ENCODE results near the gene BAZ1B.

BAZ1B gene

GRCh38 chr7:73397521-73398281 lies 124.4 kb downstream of the BAZ1B start:
- Histone ChIP-seq H3K9me3 (ENCODE audit: control insufficient read depth in 2 of 2, low read length in 2 of 2) (no peaks in the 10 kb centered on the region), H3K4me1 (ENCODE audit: control insufficient read depth, insufficient read depth, low read length) (peaks cover 7% of the 10 kb centered on the region), H3K27me3 (ENCODE audit: control insufficient read depth in 1 of 2, insufficient read depth in 2 of 2, low read length in 2 of 2) (no peaks in the 10 kb centered on the region), H3K27ac (ENCODE audit: low read length) (no peak overlapping the region), H3K9ac (ENCODE audit: low read length in 2 of 2) (peak overlapping the region in 1 of 2 donors; percentile 36), H3K36me3 (ENCODE audit: control insufficient read depth in 2 of 2, insufficient read depth in 2 of 2, low read length in 2 of 2) (no peaks in the 10 kb centered on the region), H3K4me3 (ENCODE audit: low read length in 2 of 2) (peak overlapping the region in 1 of 2 donors; percentile 54)

- Histone ChIP-seq H3K27ac (ENCODE audit: low read length) (no peak overlapping the region), H3K9ac (ENCODE audit: low read length in 2 of 2) (no peak overlapping the region)
Observed at GRCh38 chr7:73395538-73396503, 126.3 kb downstream of the BAZ1B start.

GRCh38 chr7:73394422-73394821 lies 127.7 kb downstream of the BAZ1B start:
- Histone ChIP-seq H3K36me3 (ENCODE audit: control insufficient read depth in 2 of 2, insufficient read depth in 2 of 2, low read length in 2 of 2) (no peaks in the 10 kb centered on the region), H3K27me3 (ENCODE audit: control insufficient read depth in 1 of 2, insufficient read depth in 2 of 2, low read length in 2 of 2) (no peaks in the 10 kb centered on the region), H3K9me3 (ENCODE audit: control insufficient read depth in 2 of 2, low read length in 2 of 2) (peaks cover 2 to 5% of the 10 kb centered on the region in 2 donors), H3K4me1 (ENCODE audit: control insufficient read depth, insufficient read depth, low read length) (peaks cover 5% of the 10 kb centered on the region), H3K9ac (ENCODE audit: low read length in 2 of 2) (no peak overlapping the region), H3K4me3 (ENCODE audit: low read length in 2 of 2) (no peak overlapping the region), H3K27ac (ENCODE audit: low read length) (no peak overlapping the region)

More at GRCh38 chr7:73395538-73396503, 126.3 kb downstream of the BAZ1B start:
- Histone ChIP-seq H3K36me3 (ENCODE audit: control insufficient read depth in 2 of 2, insufficient read depth in 2 of 2, low read length in 2 of 2) (no peaks in the 10 kb centered on the region), H3K4me1 (ENCODE audit: control insufficient read depth, insufficient read depth, low read length) (peaks cover 7% of the 10 kb centered on the region), H3K9me3 (ENCODE audit: control insufficient read depth in 2 of 2, low read length in 2 of 2) (no peaks in the 10 kb centered on the region), H3K4me3 (ENCODE audit: low read length in 2 of 2) (no peak overlapping the region), H3K27me3 (ENCODE audit: control insufficient read depth in 1 of 2, insufficient read depth in 2 of 2, low read length in 2 of 2) (no peaks in the 10 kb centered on the region)

GRCh38 chr7:73391396-73391795 lies 130.7 kb downstream of the BAZ1B start:
- H3K4me3 ChIP-seq (ENCODE audit: low read length in 2 of 2): no peak overlapping the region
- H3K9ac ChIP-seq (ENCODE audit: low read length in 2 of 2): no peak overlapping the region
- H3K9me3 ChIP-seq (ENCODE audit: control insufficient read depth in 2 of 2, low read length in 2 of 2): peaks cover 10 to 14% of the 10 kb centered on the region in 2 donors
- no peaks in the 10 kb centered on the region for H3K27me3 ChIP-seq (ENCODE audit: control insufficient read depth in 1 of 2, insufficient read depth in 2 of 2, low read length in 2 of 2)
- no peak overlapping the region for H3K27ac ChIP-seq (ENCODE audit: low read length)
- H3K36me3 ChIP-seq (ENCODE audit: control insufficient read depth in 2 of 2, insufficient read depth in 2 of 2, low read length in 2 of 2): no peaks in the 10 kb centered on the region
- no peaks in the 10 kb centered on the region for H3K4me1 ChIP-seq (ENCODE audit: control insufficient read depth, insufficient read depth, low read length)

Data from stomach smooth muscle (tissue), 2 donors.